Activated T-cell treated with anti-CD3 and anti-CD28 coated beads for 1 hour (primary cell): Measurements from ENCODE around the gene MYO5B.
"Not testable (repeated sequence)": the region's sequence is repeated elsewhere in the genome, so short reads cannot be mapped to it uniquely, and the experiment has no call there.

Experiments used
- DNase-seq: peaks from one replicate; pipeline ENCODE4 v3.0.0-alpha.2; 2020; ENCODE audit warnings: low read depth

MYO5B gene

GRCh38 chr18:50099725-50100407, 95.1 kb downstream of the MYO5B start:
- DNase-seq, result no peak

- DNase-seq, result no peak
These were observed 97.2 kb downstream of the MYO5B start for GRCh38 chr18:50097702-50098101.

GRCh38 chr18:50096766-50097435, 98.0 kb downstream of the MYO5B start:
- DNase-seq, result no peak

GRCh38 chr18:50094786-50095185, 100.2 kb downstream of the MYO5B start:
- not testable (repeated sequence) for DNase-seq

GRCh38 chr18:50094221-50094773, 100.7 kb downstream of the MYO5B start:
- no peak for DNase-seq

- no peak for DNase-seq
These were observed 101.4 kb downstream of the MYO5B start for GRCh38 chr18:50093366-50094064.

- no peak for DNase-seq
These were observed 102.6 kb downstream of the MYO5B start for GRCh38 chr18:50092245-50092805.

DNA sequence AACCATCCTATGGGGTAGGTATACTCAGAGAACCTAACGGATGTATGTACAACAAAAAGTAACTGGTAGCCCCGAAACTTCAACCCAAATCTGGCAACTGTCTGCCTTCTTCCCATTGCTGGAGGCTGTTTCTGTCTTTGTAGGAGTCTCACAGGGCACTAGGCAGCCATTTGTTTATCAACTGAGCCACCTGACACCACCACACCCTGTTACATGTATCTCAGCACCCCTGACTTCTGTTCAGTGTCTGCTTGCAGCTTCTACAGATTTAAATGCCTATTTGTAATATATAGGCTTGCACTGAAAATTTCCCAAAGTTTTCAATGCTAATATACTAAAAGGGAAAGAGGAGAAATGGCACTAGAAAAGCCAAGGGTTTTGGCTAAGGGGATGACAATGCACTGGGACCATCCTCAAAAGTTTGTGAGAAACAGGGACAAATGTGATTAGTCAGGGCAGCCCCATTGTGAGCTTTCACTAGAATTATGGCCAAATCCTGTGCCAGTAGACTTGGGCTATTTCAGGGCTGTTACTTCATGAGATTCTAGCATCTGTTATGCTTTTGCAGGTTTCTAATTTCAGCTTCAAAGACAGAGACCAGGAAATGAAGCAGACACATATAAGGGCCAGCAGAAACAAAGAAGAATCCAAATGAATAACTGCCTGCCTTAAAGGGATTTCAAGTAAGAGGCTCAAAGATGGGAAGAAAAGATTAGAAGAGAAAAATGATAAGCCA, 103.3 kb downstream of the MYO5B start:
- no peak for DNase-seq

DNA sequence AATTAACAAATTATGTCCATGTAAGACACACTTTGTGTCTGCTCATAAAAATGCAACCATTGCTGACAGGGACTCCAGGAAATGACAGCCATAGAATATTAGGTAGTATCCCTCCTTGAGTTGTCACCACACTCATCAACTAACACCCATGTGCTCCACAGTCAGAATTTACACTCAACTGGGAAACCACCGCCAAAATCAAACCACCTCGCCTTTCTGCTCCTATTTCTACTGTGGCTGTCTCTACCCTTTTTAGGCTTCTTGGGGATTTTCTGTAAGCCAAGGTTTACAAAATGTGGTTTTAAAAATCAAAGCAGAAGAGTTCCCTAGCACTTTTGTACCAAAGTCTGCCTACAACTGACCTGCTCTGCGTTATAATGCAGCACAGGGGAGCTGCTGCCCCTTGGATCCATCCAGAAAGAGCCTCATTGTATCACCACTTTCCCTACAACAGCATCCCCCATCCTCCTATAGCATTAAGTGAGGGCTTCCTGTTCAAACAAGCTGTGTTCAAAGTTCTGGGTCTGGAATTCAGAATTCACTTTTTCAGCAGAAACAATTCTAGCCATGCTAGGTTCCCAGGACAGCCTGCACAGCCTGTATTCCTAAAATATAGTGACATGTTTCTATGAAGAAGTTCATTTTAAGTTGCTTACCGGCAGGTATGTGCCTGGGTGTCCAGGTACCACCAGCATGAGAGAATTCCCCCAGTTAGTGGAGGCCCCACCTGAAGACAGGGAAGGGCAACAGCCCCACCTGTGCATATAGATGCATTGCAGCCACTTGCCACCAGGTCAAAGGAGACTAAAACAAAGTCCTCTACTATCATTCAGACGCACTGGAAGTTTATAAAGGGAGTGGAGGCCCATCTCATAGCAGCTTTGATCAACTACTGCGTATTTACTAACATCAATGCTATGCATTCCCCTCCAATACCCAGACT, 104.3 kb downstream of the MYO5B start:
- no peak for DNase-seq

DNA sequence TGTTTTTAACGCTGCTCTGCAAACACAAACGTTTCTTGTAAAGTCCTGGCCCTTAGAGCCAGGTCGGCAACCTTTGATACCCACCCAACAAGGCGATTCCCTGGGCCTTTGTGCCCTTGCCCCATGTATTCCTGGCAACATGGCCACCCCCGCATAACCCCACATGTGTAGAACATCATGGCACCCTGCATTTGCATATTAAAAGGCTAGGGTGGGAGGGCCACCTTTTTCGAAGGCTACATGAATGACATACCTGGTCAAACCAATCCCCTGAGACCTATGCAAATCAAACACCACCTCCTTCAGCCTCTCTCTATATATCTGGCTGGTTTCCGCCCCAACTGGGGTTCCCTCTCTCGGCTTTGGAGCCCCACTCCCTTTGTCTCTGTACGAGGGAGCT, 105.2 kb downstream of the MYO5B start:
- no peak for DNase-seq

- no peak for DNase-seq
These were observed 111.2 kb downstream of the MYO5B start for GRCh38 chr18:50083708-50084107.

DNA sequence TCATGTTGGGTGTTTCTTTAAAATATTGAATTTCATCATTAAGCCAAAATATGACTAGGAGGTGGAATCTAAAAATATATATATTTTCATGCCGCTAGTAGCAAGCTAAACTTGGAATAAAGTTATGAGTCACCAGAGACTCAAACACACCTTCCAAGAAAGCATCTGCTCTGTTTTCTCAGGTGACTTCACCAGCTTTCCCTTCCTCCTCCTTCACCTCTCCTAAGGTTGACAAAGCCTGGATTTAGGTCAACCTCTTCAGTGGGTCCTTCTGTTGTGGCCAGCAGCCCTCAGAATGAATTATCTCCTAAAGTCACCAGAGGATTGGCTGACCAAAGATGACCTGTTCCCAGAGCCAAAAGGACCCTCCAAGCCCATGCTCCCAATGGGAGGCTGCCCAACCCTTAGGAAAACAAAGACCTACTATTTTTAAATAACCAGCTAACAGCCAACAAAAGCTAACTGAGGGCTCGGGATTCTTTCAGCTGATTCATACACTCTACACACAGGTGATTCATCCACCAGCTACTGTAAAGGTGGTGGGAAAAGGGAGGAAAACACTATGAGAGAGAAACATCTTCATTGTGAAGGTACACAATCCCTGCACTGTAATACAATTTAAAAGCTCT, 113.9 kb downstream of the MYO5B start:
- DNase-seq, result no peak

GRCh38 chr18:50080316-50080715, 114.6 kb downstream of the MYO5B start:
- DNase-seq, result no peak

- no peak for DNase-seq
These were observed 115.2 kb downstream of the MYO5B start for GRCh38 chr18:50079571-50080295.

DNA sequence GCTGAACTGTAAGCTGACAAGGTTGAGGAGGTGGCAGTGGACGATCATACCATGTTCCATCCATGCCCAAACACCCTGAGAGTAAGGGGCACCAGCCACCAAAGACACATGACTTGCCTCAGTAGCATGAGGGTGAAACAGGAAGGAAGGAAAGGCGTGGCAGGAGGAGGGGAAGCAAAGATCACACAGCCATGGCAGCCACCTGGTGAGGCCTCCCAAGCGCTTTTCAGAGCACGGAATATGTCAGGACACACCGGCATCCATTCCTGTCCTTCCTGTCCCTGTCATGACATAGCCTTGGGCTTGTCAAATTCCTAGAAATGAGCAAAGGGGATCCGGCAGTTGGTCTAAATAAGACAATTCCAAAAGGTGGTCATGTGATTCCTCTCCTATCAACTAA, 118.7 kb downstream of the MYO5B start:
- no peak for DNase-seq

DNA sequence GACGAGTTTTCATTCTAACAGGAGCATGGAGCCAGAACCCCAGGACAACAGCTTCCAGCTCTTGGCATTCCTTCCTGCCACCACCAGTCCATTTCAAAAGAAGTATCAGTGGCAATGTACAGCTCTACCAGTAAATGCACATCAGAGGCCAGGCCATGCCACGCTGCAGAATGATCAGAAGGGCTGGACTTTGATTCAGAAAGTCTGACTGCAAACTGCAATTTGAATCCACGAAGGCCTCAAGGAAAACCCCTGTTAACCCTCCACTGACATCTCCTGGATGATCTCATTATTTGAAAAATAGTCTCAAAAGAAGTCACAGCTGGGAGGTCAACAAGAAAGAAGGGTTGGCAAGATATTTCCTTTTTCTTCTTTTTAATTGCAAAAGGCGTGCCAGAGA, 119.2 kb downstream of the MYO5B start:
- DNase-seq, result no peak

- DNase-seq, result no peak
These were observed 120.5 kb downstream of the MYO5B start for GRCh38 chr18:50074404-50074803.

DNA sequence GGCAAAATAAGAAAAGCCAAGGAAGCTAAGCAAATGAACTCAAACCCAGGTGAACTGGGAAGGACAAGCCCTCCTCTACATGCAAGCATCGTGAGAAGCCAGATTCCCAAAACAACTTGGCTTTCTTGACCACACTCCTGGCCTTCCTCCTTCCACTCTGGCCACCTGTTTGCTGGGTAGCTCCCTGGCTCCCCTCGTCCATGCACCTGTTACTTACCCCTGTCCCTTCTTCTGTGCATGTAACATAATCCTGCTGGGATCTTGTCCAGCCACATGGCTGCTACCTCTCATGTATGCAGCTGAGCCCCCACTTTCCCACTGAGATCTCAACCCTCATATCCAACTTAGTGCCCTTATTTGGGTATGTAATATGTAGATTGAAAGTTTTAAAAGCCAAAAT, 121.6 kb downstream of the MYO5B start:
- no peak for DNase-seq

DNA sequence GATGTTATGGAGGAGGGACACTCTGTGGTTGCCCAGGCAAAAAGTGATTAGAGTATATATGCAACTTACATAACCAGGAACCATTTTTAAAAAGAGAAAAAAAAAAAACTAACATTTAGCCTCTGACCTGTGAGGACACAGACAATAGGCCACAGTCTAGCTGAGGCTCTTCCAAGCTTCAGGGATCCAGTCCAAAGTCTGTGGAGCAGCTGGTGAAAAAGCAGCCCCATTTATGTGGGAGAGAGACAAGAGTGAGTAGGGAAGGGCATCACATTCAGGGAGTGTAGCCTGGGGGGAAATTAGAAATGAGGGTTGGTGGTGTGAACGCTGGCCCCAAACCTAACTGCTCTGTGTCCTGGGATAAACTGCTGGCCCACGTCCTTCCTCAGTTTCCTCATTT, 122.8 kb downstream of the MYO5B start:
- DNase-seq, result no peak

GRCh38 chr18:50071397-50071796, 123.5 kb downstream of the MYO5B start:
- DNase-seq, result no peak
